Activated T-cell treated with anti-CD3 and anti-CD28 coated beads, Interleukin-2, amount 50 U/mL, for 72 hours (primary cell): Measurements from ENCODE around the gene GRIN2C. TPM values are rescaled to one million over a fixed set of nuclear protein-coding genes. Genes with fewer than 3 reads are reported as not detected.

Experiments
- ATAC-seq, 2 donors: fragments of 150-1000 bp; cut with Tn5 transposase; replicated peaks in 1 of 2; 2 replicates each; pipeline ENCODE4 v1.10.0; 2021; ENCODE audit warnings: moderate library complexity in 2 of 2, mild to moderate bottlenecking in 1 of 2
- DNase-seq, 2 donors: peaks; one replicate each; pipeline ENCODE4 v3.0.0; 2021 to 2022; ENCODE audit warnings: mixed read lengths in 1 of 2
- H3K27ac Mint-ChIP-seq: one replicate; pipeline ENCODE4 v1.8.0; 2022; ENCODE audit warnings: mild to moderate bottlenecking, moderate library complexity, mixed read lengths
- H3K27me3 Mint-ChIP-seq: one replicate; pipeline ENCODE4 v1.8.0; 2022; ENCODE audit warnings: low read depth, mixed read lengths
- H3K36me3 Mint-ChIP-seq, 2 donors: one replicate each; pipeline ENCODE4 v1.8.0; 2022; ENCODE audit warnings: mixed read lengths in 2 of 2, mild to moderate bottlenecking in 1 of 2; ENCODE audit not compliant: insufficient read depth in 2 of 2
- H3K4me1 Mint-ChIP-seq: one replicate; pipeline ENCODE4 v1.8.0; 2022; ENCODE audit warnings: low read depth, mixed read lengths
- H3K4me3 Mint-ChIP-seq, 2 donors: one replicate each; pipeline ENCODE4 v1.8.0; 2022; ENCODE audit warnings: mild to moderate bottlenecking in 2 of 2, mixed read lengths in 2 of 2, moderate library complexity in 2 of 2
- H3K9me3 Mint-ChIP-seq, 2 donors: one replicate each; pipeline ENCODE4 v1.8.0; 2022; ENCODE audit warnings: mixed read lengths in 2 of 2
- total RNA-seq, 2 donors: library from RNA; stranded (reverse); gene quantifications; one replicate each; pipeline ENCODE4 v1.2.3, GENCODE V29; 2022

Gene GRIN2C
- total RNA-seq, 2 donors from 2014 or later = 0.14 to 0.37 TPM

- DNase-seq (peak in 1 of 2 donors; percentile 24), ATAC-seq (peak; percentile 69)
- Mint-ChIP-seq H3K36me3 (peaks cover 0 to 1% of the 10 kb centered on the region in 2 donors), H3K27me3 (peaks cover 27% of the 10 kb centered on the region), H3K9me3 (no peaks in the 10 kb centered on the region), H3K4me3 (peak within 1 kb of the TSS; percentile 49 to 77), H3K4me1 (no peaks in the 10 kb centered on the region), H3K27ac (no peak within 1 kb of the TSS)
Measured at GRCh38 chr17:74892974-74893911, 33.6 kb upstream of the GRIN2C start, which contains the start of gene FADS6. TSS of gene FADS6 (minus strand) at chr17:74893633. CDS start at chr17:74893595, 38 bp downstream.

- Mint-ChIP-seq H3K36me3 (peaks cover 0 to 1% of the 10 kb centered on the region in 2 donors), H3K4me3 (no peak overlapping the region), H3K27me3 (peaks cover 27% of the 10 kb centered on the region), H3K27ac (no peak overlapping the region), H3K9me3 (no peaks in the 10 kb centered on the region), H3K4me1 (no peaks in the 10 kb centered on the region)
- DNase-seq (no peak), ATAC-seq (no peak)
Measured at GRCh38 chr17:74892013-74892841, 32.5 kb upstream of the GRIN2C start.

GRCh38 chr17:74890554-74890953, 30.9 kb upstream of the GRIN2C start:
- peaks cover 15% of the 10 kb centered on the region for H3K27me3 Mint-ChIP-seq
- H3K27ac Mint-ChIP-seq = no peak overlapping the region
- ATAC-seq (no peak), DNase-seq (no peak)
- peaks cover 0 to 1% of the 10 kb centered on the region in 2 donors for H3K36me3 Mint-ChIP-seq
- H3K4me3 Mint-ChIP-seq = no peak overlapping the region
- no peaks in the 10 kb centered on the region for H3K4me1 Mint-ChIP-seq
- H3K9me3 Mint-ChIP-seq = no peaks in the 10 kb centered on the region

- no peak overlapping the region for H3K27ac Mint-ChIP-seq
- no peaks in the 10 kb centered on the region for H3K27me3 Mint-ChIP-seq
- no peaks in the 10 kb centered on the region for H3K36me3 Mint-ChIP-seq
- H3K9me3 Mint-ChIP-seq = no peaks in the 10 kb centered on the region
- ATAC-seq (no peak), DNase-seq (no peak)
- H3K4me3 Mint-ChIP-seq = no peak overlapping the region
- no peaks in the 10 kb centered on the region for H3K4me1 Mint-ChIP-seq
Measured at GRCh38 chr17:74888469-74888868, 28.8 kb upstream of the GRIN2C start.

- DNase-seq (no peak), ATAC-seq (no peak)
- Mint-ChIP-seq H3K27ac (no peak overlapping the region), H3K9me3 (no peaks in the 10 kb centered on the region), H3K27me3 (no peaks in the 10 kb centered on the region), H3K4me1 (no peaks in the 10 kb centered on the region), H3K4me3 (no peak overlapping the region), H3K36me3 (no peaks in the 10 kb centered on the region)
Measured at GRCh38 chr17:74883241-74883745, 23.6 kb upstream of the GRIN2C start.

GRCh38 chr17:74882517-74883240, 23.0 kb upstream of the GRIN2C start:
- no peaks in the 10 kb centered on the region for H3K4me1 Mint-ChIP-seq
- no peaks in the 10 kb centered on the region for H3K9me3 Mint-ChIP-seq
- H3K27me3 Mint-ChIP-seq = no peaks in the 10 kb centered on the region
- no peak overlapping the region for H3K4me3 Mint-ChIP-seq
- DNase-seq = no peak
- H3K36me3 Mint-ChIP-seq = no peaks in the 10 kb centered on the region
- no peak overlapping the region for H3K27ac Mint-ChIP-seq
- ATAC-seq = no peak

GRCh38 chr17:74881073-74881472, 21.4 kb upstream of the GRIN2C start:
- ATAC-seq (no peak), DNase-seq (no peak)
- Mint-ChIP-seq H3K4me1 (no peaks in the 10 kb centered on the region), H3K36me3 (no peaks in the 10 kb centered on the region), H3K27ac (no peak overlapping the region), H3K9me3 (no peaks in the 10 kb centered on the region), H3K27me3 (no peaks in the 10 kb centered on the region), H3K4me3 (no peak overlapping the region)

GRCh38 chr17:74879308-74879707, 19.6 kb upstream of the GRIN2C start:
- ATAC-seq = no peak
- H3K36me3 Mint-ChIP-seq = no peaks in the 10 kb centered on the region

GRCh38 chr17:74878658-74879057, 19.0 kb upstream of the GRIN2C start:
- no peaks in the 10 kb centered on the region for H3K9me3 Mint-ChIP-seq
- H3K36me3 Mint-ChIP-seq = peaks cover 0 to 2% of the 10 kb centered on the region in 2 donors
- H3K27ac Mint-ChIP-seq = no peak overlapping the region
- no peak for DNase-seq
- no peaks in the 10 kb centered on the region for H3K27me3 Mint-ChIP-seq
- no peak overlapping the region for H3K4me3 Mint-ChIP-seq
- H3K4me1 Mint-ChIP-seq = peaks cover 16% of the 10 kb centered on the region
- ATAC-seq = no peak

More at GRCh38 chr17:74879308-74879707, 19.6 kb upstream of the GRIN2C start:
- no peak overlapping the region for H3K27ac Mint-ChIP-seq
- no peaks in the 10 kb centered on the region for H3K9me3 Mint-ChIP-seq
- H3K4me1 Mint-ChIP-seq = peaks cover 11% of the 10 kb centered on the region
- no peaks in the 10 kb centered on the region for H3K27me3 Mint-ChIP-seq
- no peak for DNase-seq
- no peak overlapping the region for H3K4me3 Mint-ChIP-seq

GRCh38 chr17:74877592-74878548, 18.2 kb upstream of the GRIN2C start:
- Mint-ChIP-seq H3K27ac (no peak overlapping the region), H3K27me3 (no peaks in the 10 kb centered on the region), H3K36me3 (peaks cover 0 to 2% of the 10 kb centered on the region in 2 donors), H3K4me3 (no peak overlapping the region), H3K9me3 (no peaks in the 10 kb centered on the region), H3K4me1 (peaks cover 18% of the 10 kb centered on the region)
- DNase-seq = no peak
- no peak for ATAC-seq

GRCh38 chr17:74875977-74876593, 16.4 kb upstream of the GRIN2C start:
- Mint-ChIP-seq H3K4me3 (no peak overlapping the region), H3K9me3 (no peaks in the 10 kb centered on the region), H3K4me1 (peaks cover 33% of the 10 kb centered on the region), H3K27ac (no peak overlapping the region), H3K36me3 (peaks cover 4% of the 10 kb centered on the region in 2 donors), H3K27me3 (no peaks in the 10 kb centered on the region)
- ATAC-seq (no peak), DNase-seq (no peak)
